NOMO-1 treated with dmso at 0.1 percent for 144 hours (cell line): ENCODE measurements around the gene TSPAN9.

Experiments
- DNase-seq: peaks from one replicate; lab custom pipeline; 2025; ENCODE audit not compliant: unreplicated experiment; lab: John Stamatoyannopoulos, UW

The TSPAN9 gene

DNA sequence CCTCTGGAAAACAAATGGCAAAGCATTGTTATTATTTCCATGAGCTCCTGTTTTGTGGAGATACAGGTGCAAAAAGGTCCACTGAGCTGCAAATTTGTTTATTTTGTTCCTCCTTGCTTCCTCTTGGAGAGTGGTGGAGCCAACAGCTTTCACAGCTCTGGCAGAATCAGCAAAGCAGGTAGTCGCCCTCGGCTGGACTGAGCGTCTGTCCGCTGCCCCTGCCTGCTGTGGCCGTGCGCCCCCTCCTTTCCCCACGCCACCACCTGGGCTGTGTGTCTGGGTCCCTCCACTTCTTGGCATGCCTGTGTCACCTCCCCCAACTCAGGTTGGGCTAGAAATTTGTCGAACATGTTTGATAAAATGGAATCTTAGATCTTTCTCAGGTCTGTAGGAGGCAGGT lies 188.2 kb downstream of the TSPAN9 start:
- DNase-seq, result no peak

DNA sequence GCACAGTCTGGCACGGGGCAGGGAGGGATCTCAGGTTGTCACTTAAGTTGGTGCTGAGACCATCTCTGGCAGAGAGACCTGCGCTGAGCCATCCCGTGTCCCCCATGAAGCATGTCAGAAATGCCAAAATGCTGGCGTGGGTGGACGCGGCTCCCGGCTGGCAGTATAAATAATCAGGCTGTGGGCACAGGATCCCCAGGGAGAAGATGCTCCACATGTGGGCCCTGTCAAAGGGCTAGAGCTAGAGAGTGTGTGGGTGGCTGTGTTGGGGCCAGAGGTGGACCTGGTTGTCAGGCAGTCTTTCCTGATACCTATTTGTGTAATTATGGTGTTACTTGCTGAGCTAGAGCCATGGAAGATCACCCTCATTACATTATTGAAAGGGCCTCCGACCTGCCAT lies 189.5 kb downstream of the TSPAN9 start:
- DNase-seq, result no peak

DNA sequence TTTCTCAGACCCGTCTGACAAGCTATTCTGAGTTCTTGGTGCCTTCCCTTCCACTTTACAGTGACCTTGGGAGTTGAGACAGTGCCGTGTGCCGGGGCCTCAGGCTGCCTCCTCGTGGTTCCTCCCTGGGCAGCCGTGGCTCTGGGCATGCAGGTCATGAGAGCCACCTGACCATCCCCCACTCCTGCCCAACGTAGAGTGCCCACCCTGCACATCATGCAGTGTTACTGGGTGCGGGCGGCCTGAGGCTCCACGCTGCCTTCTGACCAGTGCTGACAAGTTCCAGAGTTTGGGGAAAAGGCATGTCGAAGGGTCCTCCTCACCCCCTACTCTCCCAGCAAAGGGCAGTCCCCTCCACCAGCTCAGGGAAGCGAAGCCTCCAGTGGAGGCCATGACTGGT lies 190.5 kb downstream of the TSPAN9 start:
- no peak for DNase-seq

DNA sequence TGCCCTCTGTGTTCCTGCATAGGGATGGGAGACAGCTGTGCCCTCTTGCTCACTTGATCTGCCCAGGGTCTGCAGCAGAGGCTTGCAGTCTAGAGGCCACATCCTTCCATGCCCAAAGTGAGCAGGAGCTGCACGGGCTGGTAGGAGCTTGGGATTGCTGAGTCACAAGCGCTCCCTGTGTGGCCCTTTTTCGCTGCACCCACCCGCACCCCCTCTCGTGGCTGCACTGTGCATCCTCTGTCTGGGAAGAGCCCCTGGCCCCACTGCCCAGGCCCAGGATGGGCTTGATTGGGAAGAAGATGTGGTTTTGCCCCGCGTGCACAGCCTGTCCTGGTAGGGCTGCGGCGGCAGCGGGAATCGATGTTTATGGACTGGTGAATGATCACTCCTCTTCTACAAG lies 192.4 kb downstream of the TSPAN9 start:
- DNase-seq, result no peak

DNA sequence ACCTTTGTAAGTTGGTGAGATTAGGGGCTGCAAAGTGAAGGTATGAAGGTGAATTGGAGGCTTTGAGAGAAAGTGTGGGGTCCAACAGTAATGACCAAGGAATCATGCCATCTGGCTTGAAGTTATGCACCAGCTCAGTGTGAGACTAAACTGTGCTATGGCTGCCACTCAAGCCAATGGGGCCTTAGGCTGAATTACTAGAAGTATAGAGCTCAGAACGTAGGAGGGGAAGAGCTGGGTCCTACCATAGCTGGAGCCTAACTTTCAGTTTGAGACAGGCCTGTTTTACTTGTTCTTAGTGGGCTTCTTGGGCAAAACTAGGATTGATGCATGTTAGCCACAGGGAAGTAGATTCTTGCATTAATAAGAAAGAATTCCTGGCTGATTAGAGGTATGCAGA lies 194.0 kb downstream of the TSPAN9 start:
- no peak for DNase-seq

DNA sequence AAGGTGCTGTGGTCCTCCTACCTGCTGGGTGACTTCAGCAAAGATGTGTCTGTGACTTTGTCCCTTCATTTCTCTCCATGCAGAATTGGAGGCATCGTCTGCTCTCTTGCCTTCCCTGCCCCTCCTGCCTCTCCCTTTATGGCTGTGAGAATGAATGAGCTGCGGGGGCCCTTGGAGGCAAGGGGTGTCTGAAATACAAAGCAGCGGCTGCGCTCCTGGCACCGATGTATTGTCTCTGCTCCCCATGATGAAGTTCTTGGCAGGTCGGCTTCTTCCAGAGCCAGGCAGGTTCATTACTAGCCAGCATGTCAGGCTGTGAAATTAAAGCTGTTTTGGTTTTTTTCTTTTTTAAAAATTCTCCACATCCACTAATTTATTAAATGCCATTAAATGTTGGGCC lies 194.5 kb downstream of the TSPAN9 start:
- DNase-seq, result no peak

DNA sequence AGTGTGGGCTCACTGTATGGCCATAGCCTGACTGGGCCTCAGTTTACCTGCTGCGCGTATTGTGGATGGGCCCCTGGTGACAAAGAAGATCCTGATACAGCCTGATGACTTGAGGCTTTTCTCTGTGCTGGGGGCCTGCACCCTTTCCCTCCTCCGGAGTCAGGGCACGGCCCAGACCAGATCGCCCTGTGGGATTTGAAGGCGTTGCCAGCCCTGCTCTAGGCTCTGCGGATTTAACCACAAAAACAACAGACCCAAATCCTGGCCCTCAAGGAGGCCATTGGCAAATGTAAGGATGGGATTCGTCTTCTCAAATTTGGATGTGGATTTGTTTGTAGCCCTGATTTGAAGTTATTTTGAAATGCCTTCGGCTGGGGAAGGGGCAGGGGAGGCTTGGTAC lies 195.8 kb downstream of the TSPAN9 start:
- no peak for DNase-seq

DNA sequence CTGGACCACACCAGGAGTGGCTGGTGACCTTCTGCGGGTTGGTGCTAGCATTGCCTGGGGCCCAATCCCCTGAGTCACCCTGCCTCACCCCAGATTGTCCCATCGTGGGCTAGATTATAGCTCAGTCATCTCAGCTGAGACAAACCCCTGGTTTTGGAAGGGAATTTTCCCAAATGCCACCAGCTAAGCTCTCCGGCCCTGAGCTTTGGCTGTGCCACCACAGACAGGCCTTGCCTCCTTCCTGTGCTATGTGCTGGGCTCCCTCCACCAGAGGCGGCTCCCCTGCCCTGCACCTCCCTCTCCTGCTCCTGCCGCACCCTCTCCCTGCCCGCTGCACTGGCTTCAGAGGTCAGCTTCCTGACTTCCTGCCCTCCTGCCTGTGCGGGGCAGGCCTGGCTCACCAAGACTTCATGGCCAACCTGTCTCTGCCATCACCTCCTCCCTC lies 196.3 kb downstream of the TSPAN9 start:
- no peak for DNase-seq

DNA sequence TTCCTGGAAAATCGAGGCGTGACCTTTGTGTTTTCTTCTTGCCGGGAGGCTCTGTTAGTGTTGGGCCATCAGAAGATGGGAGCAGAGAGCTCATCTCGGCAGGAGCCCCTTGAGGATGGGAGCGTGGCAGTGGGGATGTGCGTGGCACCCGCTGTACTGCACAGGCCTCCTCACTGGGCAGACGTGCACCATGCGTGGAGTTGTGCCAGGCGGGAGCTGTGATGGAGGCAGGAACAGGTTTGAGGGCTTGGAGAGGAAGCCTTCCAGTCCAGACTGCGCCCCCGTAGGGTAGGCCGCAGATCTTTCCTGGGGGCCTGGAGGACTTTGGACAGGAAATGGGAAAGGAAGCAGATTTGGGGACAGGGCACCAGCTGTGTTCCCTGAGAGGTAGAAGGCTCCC lies 197.5 kb downstream of the TSPAN9 start:
- DNase-seq, result no peak

DNA sequence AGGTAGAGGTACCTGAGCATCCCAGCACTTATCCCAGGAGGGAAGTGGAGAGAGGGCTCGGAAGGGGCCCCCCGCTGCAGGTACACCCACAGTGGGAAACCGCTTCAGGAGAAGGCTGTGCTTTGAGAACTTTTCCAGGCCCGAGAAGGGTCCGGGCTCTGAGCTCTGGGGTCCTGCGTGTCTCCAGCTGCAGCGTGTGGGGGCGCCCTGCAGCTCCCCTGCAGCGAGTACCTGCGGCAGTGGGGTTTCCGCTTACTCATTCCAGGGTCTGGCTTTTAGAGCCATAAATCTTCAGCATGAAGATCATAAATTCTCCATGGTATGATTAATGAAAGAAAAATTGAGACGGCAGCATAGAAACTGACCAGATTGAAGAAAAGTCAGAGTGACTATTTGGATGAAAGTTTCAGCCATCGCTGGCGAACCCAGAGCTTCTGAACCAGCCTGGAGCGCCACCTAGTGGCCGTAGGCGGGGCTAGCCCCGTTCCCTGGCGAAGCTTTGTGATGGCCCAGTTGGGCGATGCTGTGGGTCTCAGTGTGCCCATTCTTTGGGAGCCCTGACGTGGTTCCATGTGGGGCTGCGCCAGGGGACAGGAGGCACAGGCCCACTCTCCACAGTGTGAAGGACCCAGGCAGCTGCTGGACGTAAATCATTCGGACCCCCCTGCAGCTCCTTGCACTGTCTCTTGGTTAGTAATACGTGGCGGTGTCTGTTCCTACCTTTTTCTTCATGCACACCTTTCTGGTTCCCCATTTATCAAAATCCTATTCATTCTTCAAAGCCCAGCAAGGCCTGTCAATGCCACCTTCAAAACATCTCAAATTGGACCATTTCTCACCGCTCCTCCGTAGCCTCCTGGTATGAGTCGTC lies 198.2 kb downstream of the TSPAN9 start:
- DNase-seq, result peak; percentile 9

DNA sequence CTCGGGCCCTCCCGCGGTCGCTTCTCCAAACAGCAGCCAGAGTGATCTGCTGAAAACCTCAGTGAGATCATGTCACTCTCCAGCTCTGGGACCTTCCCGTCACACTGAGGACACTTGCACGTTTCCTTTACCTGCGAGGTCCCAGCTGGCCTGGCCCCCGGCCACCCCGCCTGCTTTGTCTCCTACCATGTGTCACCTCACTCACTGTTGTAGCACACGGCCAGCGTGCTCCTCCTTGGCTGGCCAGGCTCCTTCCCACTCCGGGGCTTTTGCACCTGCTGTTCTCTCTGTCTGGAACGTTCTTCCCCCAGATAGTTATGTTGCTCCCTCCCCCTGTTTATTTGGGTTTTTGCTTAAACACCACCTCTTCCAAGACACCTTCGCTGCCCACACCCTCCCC lies 199.0 kb downstream of the TSPAN9 start:
- no peak for DNase-seq

DNA sequence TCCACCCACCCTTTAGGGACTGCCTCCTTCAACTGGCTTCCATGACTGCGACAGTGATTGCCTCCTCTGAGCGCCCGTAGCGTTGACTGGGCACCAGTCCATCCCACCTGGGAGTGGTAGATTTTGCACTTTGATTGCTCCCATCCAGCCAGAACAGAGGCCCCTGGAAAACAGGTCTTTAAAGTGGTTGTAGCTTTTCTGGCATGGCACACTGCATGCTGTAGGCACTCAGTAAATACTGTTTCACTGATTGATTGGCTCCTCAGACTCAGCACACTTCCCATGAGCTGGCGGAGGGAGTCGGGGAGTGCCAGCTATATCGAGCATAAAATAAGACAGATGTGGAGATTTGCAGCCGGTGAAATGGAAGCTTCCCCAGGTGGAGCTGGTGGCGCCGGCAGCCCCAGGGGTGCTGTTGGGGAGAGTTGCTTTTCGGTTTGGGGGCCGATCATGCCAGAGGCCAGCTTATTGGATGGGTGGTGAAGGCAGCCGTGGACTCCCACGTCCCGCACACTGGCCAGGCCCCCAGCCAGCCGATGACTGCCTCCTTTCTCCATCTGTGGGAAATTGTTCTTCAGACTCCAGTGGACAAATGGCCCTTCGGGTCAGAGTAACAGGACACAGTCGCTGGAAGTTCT lies 200.2 kb downstream of the TSPAN9 start:
- no peak for DNase-seq

DNA sequence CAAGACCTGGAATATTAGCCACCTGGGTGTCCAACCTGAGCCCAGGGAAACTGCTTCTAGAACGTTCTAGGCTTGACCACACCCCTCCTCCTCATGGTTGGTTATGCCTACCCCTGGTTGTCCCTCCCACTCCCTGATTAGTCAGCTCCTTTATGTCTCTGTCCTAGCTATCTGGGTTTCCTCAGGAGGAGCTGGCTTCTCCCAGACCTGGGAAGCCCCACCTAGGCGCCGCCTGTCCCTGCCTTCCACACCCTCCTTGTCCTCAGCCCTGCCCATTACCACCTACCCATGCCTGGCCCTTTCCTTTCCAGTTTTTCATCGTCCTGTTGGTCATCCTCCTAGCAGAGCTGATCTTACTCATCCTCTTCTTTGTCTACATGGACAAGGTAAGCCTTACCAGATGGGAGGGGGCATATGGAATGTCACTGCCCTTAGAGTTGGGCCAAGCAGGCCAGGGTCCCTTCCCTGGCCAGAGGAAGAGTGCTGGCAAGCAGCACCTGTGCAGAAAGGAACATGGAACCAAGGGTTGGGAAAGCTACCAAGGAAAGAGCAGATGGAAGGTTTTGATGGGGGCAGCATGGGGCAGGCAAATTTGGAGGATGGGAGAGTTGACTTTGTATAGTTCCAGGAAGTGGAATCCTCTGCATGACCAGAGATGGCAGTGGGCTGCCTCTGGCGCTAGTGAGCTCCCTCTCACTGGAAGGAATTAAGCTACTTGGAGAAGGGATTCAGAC lies 201.7 kb downstream of the TSPAN9 start:
- DNase-seq, result no peak

DNA sequence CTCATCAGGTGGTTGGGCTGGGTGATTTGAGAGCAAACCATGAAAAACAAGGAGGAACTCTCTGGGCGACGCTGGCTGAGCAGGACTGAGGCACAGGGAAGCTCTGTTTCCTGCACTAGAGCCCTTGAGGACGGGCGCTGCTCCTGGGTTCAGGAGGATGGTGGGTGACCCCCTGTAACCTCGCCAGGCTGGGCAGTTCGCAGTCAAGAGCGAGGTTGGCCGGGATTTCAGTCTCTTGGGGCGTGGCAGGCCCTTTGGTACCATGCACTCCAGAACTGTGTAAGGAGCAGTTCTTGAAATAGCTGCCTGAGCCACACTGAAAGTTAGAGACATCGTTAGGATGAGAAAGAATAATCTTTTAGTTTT lies 202.2 kb downstream of the TSPAN9 start:
- DNase-seq, result no peak

DNA sequence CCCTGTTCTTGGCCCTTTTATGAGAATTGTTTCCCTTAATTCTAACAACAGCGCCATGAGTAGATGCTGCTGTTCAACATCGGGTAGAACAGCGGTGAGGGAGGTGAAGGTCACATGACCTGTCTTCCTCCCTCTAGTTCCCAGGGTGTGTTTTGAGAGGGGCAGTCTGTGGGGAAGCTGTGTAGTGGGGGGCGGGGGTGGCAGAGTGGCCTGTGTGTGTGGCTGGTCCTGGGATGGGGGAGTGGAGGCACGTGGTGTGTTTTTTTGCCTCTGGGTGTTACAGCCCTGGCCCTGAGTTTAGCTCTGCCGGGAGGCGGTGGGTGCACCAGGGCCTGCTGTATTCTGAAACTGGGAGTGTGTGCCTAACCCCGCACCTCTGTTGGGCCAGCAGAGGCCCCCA lies 202.7 kb downstream of the TSPAN9 start:
- no peak for DNase-seq

DNA sequence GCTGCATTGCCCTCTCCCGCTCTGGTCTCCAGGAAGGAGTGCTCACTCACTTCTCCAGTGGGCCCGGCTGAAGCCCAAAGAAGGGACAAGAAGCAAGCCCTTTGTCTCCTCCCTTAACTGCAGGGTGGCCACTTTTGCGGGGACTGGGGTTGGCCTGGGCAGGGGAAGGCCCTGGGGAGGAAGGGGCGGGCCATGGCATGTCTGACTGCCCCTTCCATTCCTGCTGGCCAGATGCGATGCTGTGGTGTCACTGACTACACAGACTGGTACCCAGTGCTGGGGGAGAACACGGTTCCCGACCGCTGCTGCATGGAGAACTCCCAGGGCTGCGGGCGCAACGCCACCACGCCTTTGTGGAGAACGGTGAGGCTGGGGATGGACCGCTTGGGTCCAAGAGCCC lies 203.8 kb downstream of the TSPAN9 start:
- no peak for DNase-seq

DNA sequence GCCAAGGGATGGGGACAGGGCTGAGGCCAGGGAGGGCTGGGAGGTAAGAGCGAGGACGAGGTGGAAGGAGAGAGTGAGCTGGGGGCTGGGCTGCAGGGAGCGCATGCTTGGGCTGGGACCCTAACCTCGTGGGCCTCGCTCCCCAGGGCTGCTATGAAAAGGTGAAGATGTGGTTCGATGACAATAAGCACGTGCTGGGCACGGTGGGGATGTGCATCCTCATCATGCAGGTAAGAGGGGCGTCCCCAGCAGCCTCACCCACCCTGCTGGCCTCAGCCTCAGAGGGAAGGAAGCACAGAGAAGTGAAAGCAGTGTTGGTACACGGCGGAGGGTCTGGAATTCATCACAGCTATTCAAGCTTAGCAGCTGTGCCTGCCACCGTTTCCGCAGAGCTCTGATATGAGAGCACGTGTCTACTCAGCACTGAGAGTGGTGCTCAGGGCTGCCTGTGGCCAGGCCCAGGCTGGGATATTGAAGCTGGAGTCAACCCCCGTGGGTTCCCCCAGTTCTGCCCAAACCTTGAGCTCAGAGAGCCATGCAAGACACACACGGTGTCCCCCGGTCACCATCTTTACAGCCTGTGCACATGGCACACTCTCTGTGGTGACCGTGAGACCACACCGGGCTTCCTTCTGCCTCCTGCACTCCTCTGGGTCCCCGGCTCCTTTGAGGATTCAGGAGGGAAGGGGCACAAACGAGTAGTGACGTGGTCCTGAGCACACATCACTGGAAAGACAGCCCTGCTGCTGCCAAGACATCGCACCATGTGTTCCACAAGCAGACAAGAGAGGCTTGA lies 204.6 kb downstream of the TSPAN9 start:
- DNase-seq, result no peak

DNA sequence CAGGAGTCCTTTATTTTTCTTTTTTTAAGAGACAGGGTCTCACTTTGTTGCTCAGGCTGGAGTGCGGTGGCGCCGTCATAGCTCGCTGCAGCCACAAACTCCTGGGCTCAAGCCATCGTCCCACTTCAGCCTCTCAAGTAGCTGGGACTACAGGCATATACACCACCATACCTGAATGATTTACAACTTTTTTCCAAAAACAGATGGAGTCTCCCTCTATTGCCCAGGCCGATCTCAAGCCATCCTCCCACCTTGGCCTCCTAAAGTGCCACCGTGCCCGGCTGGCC lies 205.1 kb downstream of the TSPAN9 start:
- no peak for DNase-seq

DNA sequence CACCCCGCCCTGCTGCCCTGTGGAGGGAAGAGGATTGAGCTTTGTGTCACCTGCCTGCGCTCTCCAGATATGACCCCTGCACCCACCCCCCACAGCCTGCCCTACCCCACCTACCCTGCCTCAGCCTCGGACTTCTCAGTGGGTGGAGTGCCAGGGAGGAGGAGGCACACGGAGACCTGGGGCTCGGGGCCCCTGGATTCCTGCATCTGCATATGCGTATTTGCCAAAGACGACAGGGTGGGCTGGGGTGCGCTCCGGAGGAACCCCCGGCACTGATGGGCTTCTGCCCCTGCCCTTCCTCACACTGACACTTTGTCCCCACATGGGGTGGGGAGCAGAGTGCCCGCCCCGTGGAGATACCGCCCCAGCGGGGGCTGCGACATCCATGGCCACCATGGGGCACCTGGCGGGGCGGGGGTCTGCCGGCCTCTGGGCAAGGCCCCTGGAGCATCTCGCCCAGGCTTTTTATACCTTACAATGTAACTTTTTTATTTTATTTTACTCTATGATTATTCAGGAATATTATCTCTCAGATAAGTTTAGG lies 206.0 kb downstream of the TSPAN9 start:
- no peak for DNase-seq

DNA sequence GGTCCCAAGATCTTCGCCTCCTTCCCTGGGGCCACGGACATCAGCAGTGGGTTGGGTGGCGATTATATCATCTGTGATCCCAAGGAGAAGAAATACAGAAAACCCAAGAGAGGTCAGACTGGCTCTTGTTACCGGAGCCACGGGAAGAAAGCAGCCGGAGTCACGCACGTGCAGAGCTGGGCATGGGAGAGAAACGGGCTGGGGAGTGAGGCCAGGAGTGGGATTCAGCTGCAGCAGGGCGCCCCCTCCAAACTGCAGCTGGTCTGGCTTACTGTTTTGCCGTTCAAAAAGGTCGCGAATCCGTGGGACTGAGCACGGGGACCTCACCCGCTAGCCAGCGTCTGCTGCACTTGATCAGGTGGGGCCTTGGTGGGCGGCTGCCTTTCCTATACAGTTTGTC lies 207.2 kb downstream of the TSPAN9 start:
- DNase-seq, result no peak

DNA sequence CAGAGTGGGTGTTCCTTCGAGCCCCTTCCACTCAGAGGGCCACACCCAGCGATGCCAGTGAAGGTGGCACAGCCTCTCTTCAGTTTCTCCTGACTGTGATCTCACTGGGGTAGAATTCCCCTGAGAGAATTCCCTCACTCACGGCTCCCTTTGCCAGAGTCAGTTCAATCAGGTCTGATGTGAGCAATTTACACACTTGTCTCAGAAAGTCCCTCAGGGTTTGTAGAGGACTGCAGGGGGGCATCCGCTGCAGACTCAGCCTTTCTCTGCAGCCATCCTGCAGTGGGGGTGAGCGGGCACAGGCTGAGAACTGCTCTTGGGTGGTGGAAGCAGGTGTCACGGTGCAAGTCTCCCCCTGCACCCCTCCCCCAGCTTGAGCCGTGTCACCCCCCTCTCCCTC lies 208.4 kb downstream of the TSPAN9 start:
- no peak for DNase-seq
